Measurements from ENCODE around the gene GOLGA6B.
"Not testable (repeated sequence)": the region's sequence is repeated elsewhere in the genome, so short reads cannot be mapped to it uniquely, and the experiment has no call there.

The GOLGA6B gene, protein sequence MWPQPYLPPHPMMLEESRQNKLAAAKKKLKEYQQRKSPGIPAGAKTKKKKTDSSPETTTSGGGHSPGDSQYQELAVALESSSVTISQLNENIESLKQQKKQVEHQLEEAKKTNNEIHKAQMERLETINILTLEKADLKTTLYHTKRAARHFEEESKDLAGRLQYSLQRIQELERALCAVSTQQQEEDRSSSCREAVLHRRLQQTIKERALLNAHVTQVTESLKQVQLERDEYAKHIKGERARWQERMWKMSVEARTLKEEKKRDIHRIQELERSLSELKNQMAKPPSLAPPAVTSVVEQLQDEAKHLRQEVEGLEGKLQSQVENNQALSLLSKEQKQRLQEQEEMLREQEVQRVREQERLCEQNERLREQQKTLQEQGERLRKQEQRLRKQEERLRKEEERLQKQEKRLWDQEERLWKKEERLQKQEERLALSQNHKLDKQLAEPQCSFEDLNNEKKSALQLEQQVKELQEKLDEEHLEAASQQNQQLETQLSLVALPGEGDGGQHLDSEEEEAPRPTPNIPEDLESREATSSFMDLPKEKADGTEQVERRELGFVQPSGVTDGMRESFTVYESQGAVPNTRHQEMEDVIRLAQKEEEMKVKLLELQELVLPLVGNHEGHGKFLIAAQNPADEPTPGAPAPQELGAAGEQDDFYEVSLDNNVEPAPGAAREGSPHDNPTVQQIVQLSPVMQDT

DNA sequence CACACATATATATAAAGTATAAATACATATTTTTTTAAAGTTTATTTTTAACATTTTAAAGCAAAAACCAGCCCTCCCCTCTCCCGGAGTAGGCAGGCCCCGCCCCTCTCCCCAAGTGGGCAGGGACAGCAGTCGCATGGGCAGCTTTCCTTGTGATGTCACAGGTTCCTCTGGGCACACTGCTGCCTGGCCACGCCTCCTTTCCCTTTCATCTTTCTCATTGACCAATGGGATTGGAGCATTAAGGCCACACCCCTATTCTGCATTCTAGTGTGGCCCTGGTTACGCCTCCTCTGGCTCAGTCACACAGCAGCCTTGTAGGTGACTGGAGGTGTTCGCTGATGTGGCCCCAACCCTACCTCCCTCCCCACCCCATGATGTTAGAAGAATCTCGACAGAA is at the start of gene GOLGA6B:
TSS of gene GOLGA6B (plus strand) at position 301 of the 400 bp plus-strand sequence. CDS start at position 342, 41 bp downstream.
- not testable (repeated sequence) for H3K4me1 Mint-ChIP-seq; H3K27me3 Mint-ChIP-seq; H3K4me3 Mint-ChIP-seq; H3K27ac Mint-ChIP-seq; H3K36me3 Mint-ChIP-seq; DNase-seq (ENCODE audit: low spot score in 2 of 2); H3K9me3 Mint-ChIP-seq; ATAC-seq (ENCODE audit: low read depth)

- H3K36me3 Mint-ChIP-seq: peaks cover 11% of the 10 kb centered on the region
- DNase-seq (ENCODE audit: low spot score in 2 of 2) (no peak), ATAC-seq (ENCODE audit: low read depth) (no peak)
- H3K4me3 Mint-ChIP-seq: no peak overlapping the region
- H3K4me1 Mint-ChIP-seq: peaks cover 4% of the 10 kb centered on the region
- H3K27ac Mint-ChIP-seq: no peak overlapping the region
- H3K9me3 Mint-ChIP-seq: no peaks in the 10 kb centered on the region
- H3K27me3 Mint-ChIP-seq: peaks cover 3% of the 10 kb centered on the region
These were observed 49.7 kb upstream of the GOLGA6B start for GRCh38 chr15:72604794-72605193.

- not testable (repeated sequence) for H3K27ac Mint-ChIP-seq; DNase-seq (ENCODE audit: low spot score in 2 of 2); H3K27me3 Mint-ChIP-seq; ATAC-seq (ENCODE audit: low read depth); H3K9me3 Mint-ChIP-seq; H3K4me3 Mint-ChIP-seq; H3K4me1 Mint-ChIP-seq
- H3K36me3 Mint-ChIP-seq: peaks cover 11% of the 10 kb centered on the region
These were observed 46.4 kb upstream of the GOLGA6B start for GRCh38 chr15:72608084-72608483.

GRCh38 chr15:72609862-72610261 is 44.6 kb upstream of the GOLGA6B start:
- ATAC-seq (ENCODE audit: low read depth) (no peak), DNase-seq (ENCODE audit: low spot score in 2 of 2) (no peak)
- H3K4me3 Mint-ChIP-seq: no peak overlapping the region
- no peaks in the 10 kb centered on the region for H3K9me3 Mint-ChIP-seq
- no peaks in the 10 kb centered on the region for H3K4me1 Mint-ChIP-seq
- H3K27ac Mint-ChIP-seq: no peak overlapping the region
- H3K27me3 Mint-ChIP-seq: no peaks in the 10 kb centered on the region
- peaks cover 9% of the 10 kb centered on the region for H3K36me3 Mint-ChIP-seq

DNA sequence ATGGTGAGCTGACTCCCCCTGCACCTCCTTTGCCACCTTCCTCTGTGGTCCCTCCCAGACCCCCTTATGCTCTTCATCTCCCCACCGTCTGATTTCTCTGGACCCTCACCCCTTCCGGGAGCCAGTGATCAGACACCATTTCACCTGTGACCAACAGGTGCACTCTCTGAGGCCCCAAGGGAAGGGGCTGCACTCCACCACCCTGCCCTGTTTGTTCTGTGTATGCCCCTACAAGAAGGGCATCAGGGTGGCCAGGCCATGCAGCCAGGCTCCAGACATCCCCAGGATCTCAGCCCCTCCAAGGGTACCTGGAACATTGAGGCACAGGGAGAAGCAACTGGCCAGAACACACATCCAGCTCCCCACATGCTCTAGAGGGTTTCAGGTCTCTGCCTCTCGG is 42.2 kb upstream of the GOLGA6B start:
- H3K4me3 Mint-ChIP-seq; ATAC-seq (ENCODE audit: low read depth); H3K36me3 Mint-ChIP-seq; H3K4me1 Mint-ChIP-seq; H3K27ac Mint-ChIP-seq; H3K9me3 Mint-ChIP-seq; DNase-seq (ENCODE audit: low spot score in 2 of 2); H3K27me3 Mint-ChIP-seq: not testable (repeated sequence)

GRCh38 chr15:72614810-72615532 is 39.5 kb upstream of the GOLGA6B start:
- peaks cover 2% of the 10 kb centered on the region for H3K36me3 Mint-ChIP-seq
- no peaks in the 10 kb centered on the region for H3K9me3 Mint-ChIP-seq
- H3K27ac Mint-ChIP-seq: no peak overlapping the region
- H3K27me3 Mint-ChIP-seq: no peaks in the 10 kb centered on the region
- ATAC-seq (ENCODE audit: low read depth) (no peak), DNase-seq (ENCODE audit: low spot score in 2 of 2) (no peak)
- no peak overlapping the region for H3K4me3 Mint-ChIP-seq
- H3K4me1 Mint-ChIP-seq: no peaks in the 10 kb centered on the region

GRCh38 chr15:72615533-72616233 is 38.8 kb upstream of the GOLGA6B start:
- not testable (repeated sequence) for ATAC-seq (ENCODE audit: low read depth); H3K36me3 Mint-ChIP-seq; H3K27ac Mint-ChIP-seq; H3K4me3 Mint-ChIP-seq; DNase-seq (ENCODE audit: low spot score in 2 of 2); H3K27me3 Mint-ChIP-seq; H3K9me3 Mint-ChIP-seq; H3K4me1 Mint-ChIP-seq

- peaks cover 2% of the 10 kb centered on the region for H3K36me3 Mint-ChIP-seq
- no peaks in the 10 kb centered on the region for H3K9me3 Mint-ChIP-seq
- H3K4me1 Mint-ChIP-seq: no peaks in the 10 kb centered on the region
- DNase-seq (ENCODE audit: low spot score in 2 of 2) (no peak), ATAC-seq (ENCODE audit: low read depth) (no peak)
- no peak overlapping the region for H3K27ac Mint-ChIP-seq
- no peak overlapping the region for H3K4me3 Mint-ChIP-seq
- no peaks in the 10 kb centered on the region for H3K27me3 Mint-ChIP-seq
These were observed 37.8 kb upstream of the GOLGA6B start for GRCh38 chr15:72616491-72617210.

- not testable (repeated sequence) for H3K4me3 Mint-ChIP-seq; H3K9me3 Mint-ChIP-seq; DNase-seq (ENCODE audit: low spot score in 2 of 2); H3K4me1 Mint-ChIP-seq; H3K36me3 Mint-ChIP-seq; H3K27ac Mint-ChIP-seq; H3K27me3 Mint-ChIP-seq; ATAC-seq (ENCODE audit: low read depth)
These were observed 30.6 kb upstream of the GOLGA6B start for GRCh38 chr15:72623854-72624253.

- not testable (repeated sequence) for H3K27ac Mint-ChIP-seq; H3K9me3 Mint-ChIP-seq; H3K27me3 Mint-ChIP-seq; ATAC-seq (ENCODE audit: low read depth); H3K4me3 Mint-ChIP-seq; H3K4me1 Mint-ChIP-seq; H3K36me3 Mint-ChIP-seq; DNase-seq (ENCODE audit: low spot score in 2 of 2)
These were observed 28.3 kb upstream of the GOLGA6B start for GRCh38 chr15:72626153-72626552.

DNA sequence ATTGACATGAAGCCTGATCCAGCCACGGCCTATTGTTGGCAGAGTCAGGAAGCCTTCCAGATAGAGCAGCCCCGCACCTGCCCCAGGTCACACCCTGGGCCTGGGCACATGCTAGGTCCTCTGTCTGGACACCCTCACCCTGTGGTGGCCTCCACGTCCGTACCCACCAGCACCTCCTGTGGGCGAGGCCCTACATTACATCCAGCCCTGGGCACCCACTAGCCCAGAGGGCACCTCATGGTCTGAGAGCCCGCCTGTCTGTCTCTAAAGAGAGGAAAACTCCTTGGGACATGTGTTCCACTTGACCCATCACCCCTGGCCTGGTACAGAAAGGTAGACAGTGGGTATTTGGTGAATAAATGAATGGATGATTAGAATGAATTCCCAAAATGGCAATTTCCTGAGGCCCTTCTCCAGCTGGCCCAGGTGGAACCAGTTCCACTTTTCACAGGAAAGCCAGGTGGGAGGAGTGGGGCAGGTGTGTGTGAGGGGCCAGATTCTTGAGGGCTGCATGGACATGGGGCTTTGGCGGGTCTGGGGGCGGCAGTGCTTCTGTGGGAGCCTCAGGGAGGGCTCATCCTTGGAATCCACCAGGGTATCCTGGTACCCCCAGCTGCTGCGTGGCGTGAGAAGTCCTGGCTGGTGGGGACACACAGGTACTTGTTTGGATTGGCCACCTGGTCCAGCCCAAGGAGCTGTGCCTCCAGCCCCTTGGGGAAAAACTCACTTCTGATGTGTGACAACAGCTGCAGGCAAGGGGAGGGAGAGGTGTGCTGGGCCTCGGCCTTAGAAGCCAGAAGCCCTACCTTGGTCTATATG is 26.0 kb upstream of the GOLGA6B start:
- H3K4me1 Mint-ChIP-seq; H3K27ac Mint-ChIP-seq; DNase-seq (ENCODE audit: low spot score in 2 of 2); H3K9me3 Mint-ChIP-seq; H3K36me3 Mint-ChIP-seq; ATAC-seq (ENCODE audit: low read depth); H3K4me3 Mint-ChIP-seq; H3K27me3 Mint-ChIP-seq: not testable (repeated sequence)

DNA sequence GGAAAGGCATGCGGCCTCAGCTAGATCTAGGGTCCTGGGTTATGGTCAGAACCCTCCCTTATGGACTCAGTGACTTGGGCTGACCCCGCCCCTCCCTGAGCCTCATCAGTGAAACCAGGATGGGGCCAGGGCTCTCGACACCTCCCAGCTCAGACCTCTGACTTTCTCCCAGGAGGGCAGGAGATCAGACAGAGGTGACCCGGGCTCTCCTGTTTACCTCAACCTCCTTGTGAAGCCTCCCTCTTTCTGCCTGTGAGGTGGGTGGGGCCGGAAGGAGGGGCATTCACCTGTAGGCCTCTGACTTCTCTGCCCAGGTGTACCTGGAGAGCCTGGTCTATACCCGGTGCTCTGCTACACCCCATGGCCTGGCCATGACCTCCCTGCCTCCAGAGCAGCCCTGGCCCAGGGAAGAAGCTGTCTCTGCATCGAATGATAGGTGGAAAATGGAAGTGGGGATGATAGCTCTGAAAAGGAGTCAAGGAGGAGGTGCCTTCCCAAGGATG is 25.4 kb upstream of the GOLGA6B start:
- not testable (repeated sequence) for H3K4me3 Mint-ChIP-seq; ATAC-seq (ENCODE audit: low read depth); H3K36me3 Mint-ChIP-seq; H3K27ac Mint-ChIP-seq; H3K9me3 Mint-ChIP-seq; DNase-seq (ENCODE audit: low spot score in 2 of 2); H3K4me1 Mint-ChIP-seq; H3K27me3 Mint-ChIP-seq
